ENCODE measurements around the gene EPN1.

EPN1 gene

DNA sequence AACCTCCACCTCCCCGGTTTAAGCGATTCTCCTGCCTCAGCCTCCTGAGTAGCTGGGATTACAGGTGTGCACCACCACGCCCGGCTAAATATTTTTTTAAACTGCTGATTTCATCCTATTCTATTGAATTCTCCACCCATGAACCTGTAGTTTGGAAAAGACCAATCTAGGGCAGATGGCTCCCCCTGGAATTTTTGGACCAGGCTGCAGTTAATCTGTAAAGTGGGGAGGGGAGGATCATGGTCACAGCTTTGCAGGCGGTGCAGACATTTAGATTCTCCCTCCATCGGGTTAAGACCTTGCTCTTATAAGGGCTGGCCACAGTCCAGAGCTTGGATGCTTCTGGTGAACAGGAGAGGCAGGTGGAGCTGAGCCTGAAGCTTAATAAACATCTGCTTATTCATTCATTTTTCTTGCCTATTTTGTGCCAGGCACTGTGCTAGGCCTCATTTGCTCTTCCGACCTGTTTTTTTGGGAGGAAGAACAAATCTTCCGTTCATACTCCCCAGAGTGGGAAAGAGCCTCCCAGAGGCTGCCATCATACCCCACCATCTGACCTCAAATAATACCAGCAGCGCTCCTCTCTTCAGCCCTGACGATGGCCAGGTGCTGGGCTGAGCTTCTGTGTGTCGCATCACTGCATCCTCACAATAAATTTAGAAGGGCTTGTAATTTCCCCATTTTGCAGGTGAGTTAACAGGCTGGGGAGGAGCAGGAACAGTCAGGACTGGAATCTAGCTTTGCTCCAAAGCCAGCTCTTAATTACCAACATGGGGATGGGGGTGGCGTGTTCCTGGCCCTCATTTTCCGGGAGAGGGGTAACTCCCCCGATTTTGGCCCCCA, 27.9 kb upstream of the EPN1 start:
- DNase-seq (ENCODE audit: low spot score): peak; percentile 34

DNA sequence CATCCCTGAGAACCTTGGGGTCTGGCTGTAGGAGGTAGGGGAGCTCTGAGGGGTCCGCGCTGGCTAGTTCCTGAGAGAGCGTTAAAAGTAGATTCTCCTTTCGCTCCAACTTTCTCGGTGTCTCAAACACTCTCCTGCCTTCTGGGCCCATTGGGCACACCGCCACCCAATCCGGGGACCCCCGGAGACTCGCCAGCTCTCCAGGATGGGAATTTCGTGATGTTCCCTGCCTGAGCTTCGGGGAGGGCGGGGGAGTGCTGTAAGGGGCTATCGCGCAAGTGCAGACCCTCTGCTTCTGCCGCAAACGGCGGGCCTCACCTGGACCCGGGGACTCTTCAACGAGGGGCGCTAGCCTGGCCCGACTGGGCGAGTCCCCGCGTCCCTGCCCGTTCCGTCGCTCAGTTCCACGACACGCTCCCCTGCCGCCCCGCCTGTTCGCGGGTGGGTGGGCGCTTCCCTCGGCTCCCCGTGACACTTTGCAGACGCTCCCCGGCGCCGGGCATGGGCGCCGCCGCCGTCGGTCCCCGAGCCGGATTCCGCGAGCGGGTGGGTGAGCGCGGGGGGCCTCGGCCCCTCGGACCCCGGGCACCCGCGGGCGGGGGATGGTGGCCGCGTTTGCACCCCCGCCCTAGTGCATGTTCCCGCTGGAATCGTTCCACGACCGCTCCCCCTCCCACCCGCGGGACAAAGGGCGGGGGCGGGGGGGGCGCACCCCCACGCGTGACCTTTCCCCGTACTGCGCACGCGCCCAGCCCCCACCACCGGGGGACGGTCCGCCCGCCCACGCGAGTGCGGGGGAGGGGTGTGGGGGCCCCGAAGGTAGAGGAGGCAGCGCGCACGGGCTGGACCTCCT, 27.1 kb upstream of the EPN1 start, which contains the start of gene CCDC106:
Gene CCDC106, plus strand, starts transcription at position 481 of the 853 bp plus-strand sequence. CDS start 835 bp downstream, outside the sequence.
- no peak for DNase-seq (ENCODE audit: low spot score)

DNA sequence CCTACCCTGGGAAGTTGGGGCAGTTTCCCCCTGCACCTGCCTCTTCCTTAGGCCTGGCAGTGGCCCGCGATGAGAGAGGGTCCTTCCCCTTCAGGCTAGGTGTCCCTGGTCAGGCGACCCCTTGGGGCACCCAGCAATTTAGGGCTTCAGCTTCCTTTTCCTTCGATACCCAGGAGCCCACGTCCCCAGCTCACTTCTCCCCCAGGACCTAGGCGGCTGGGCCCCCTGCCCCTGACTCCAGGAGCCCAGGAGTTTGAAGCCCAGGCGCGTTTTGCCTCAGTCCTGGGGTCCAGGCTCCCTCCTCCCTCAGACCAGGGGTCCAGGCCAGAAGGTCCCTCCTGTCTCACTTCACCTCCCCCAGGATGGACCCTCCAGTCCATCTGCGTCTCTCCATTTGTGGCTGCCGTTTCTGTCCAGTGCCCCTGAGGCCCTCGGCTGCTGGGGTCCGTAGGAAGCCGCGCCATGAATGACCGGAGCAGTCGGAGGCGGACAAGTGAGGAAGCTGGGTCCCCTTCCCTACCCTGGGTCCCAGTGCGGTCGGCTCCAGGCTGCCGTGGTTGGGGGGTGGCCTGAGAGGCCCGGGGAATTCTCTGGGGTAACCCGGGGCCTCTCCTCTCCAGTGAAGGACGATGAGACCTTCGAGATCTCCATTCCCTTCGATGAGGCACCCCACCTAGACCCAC, 26.3 kb upstream of the EPN1 start:
- DNase-seq (ENCODE audit: low spot score): no peak

DNA sequence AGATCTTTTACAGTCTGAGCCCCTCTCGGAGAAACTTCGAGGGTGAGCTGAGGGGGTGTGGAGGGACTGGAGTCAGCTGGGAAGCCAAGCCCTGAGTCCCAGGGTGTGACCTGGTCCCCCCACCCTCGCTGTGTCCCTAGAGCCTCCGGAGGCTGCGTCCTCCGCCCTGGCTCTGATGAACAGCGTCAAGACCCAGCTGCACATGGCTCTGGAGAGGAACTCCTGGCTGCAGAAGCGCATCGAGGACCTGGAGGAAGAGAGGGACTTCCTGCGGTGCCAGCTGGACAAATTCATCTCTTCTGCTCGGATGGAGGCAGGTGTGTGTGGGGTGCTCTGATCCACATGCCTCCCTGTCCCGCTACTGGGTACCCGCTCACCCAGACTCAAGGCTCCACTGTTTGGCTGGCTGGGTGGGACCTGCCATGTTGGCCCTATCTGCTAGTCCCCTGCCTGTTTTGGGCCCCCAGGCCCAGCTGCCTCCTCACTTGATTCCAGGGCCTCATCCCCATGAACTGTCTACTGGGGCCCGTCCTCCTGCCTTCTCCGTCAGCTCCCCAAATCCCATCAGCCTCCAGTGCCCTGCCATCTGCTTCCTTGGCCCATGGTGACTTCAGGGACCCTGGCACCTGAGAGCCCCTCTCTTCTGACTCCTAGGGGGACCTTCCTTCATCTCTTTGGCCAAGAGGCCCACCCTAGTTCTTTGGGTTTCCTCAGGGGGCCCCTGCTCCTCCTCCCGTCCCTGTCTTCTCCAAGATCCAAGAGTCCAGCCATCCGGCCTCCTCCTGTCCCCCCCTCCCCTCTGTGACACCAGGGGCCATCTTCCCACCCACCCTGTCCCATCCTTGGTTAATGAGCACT, 25.5 kb upstream of the EPN1 start:
- no peak for DNase-seq (ENCODE audit: low spot score)

DNA sequence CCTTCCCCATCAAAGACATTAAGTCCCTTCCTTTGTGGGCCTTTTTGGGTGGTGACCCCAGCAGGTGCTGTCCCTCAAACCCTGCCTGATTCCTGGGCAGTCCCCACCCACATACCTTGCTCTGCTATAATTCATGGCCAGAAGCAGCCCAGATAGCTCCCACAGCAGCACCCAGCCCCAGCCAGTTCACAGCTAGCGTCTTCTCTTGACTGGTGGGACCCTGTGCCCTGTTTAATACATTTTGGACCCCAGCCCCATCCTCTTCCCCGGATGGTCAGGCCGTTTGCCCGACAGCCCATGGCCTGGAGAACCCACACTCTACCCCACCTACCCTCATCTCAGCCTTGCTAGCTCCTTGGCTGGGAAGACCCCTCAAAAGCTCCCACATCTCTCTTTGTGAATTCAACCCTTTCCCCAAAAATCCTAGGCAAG, 24.9 kb upstream of the EPN1 start:
- no peak for DNase-seq (ENCODE audit: low spot score)

DNA sequence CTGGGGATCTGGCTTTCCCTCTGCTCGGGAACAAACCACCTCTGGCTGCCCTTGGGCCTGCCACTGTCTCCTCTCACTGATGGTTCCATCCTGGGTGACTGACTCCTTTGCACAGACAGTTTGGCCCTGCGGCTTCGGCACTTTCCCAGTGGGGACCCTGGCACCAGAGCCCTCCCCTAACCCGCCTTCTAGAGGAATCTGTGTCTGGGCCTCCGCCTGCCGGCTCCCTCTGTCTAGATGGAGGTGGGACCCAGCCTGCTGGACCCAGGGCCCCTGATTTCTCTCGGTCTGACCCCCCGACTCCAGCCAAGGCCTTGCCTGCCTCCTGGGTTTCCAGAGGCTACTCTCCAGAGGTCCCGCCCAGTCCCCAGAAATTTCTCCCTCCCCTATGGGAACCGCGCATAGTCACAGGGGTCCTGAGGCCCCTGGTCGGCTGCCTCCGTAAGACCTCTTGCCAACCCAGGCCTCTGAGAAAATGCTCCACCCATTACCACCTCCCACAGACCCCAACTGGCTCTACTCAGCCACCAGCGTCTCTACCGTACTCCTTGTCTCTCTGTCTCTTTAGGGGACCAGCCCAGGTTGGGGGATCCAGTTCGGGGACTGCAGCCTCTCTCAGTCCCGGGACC, 24.3 kb upstream of the EPN1 start:
- DNase-seq (ENCODE audit: low spot score): no peak

DNA sequence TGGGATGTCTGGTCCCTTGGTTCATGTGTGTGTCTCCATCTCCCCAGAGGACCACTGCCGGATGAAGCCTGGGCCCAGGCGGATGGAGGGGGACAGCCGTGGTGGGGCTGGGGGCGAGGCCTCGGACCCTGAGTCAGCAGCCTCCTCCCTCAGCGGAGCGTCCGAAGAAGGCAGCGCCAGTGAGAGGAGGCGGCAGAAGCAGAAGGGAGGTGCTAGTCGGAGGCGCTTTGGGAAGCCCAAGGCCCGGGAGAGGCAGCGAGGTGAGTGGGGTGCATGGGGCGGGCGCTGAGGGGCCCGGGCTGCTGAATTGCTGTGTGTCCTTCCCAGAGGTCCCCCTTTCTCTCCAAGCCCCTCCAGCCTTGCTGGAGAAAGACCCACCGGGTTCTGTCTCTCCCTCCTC, 23.8 kb upstream of the EPN1 start:
- DNase-seq (ENCODE audit: low spot score): no peak

DNA sequence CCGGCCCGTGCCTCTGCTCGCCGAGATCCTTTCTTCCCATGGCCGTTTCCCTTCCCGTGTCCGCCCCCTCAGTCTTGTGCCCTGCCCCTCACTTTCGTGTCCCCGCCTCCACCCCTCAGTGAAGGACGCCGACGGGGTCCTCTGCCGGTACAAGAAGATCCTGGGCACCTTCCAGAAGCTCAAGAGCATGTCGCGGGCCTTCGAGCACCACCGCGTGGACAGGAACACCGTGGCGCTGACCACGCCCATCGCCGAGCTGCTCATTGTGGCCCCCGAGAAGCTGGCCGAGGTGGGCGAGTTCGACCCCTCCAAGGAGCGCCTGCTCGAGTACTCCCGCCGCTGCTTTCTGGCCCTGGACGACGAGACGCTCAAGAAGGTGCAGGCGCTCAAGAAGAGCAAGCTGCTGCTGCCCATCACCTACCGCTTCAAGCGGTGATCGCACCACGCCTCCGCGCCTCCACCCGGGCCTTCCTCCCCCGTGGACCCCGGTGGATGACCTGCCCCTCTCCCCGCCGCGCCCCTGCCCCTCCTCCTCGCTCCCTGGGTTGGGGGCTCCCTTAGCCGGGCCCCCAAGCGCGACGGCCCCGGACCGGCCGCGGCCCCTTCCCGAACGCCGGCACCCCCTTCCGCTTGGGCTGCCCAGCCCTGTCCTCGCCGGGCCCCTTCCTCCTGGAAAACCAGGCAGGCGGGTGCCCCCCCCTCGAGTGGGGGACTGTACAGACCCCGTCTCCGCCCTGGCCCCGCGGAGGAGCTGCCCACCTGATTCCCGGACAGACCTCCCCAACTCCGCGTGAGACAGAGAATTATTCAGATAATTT, 22.5 kb upstream of the EPN1 start:
- DNase-seq (ENCODE audit: low spot score): no peak

DNA sequence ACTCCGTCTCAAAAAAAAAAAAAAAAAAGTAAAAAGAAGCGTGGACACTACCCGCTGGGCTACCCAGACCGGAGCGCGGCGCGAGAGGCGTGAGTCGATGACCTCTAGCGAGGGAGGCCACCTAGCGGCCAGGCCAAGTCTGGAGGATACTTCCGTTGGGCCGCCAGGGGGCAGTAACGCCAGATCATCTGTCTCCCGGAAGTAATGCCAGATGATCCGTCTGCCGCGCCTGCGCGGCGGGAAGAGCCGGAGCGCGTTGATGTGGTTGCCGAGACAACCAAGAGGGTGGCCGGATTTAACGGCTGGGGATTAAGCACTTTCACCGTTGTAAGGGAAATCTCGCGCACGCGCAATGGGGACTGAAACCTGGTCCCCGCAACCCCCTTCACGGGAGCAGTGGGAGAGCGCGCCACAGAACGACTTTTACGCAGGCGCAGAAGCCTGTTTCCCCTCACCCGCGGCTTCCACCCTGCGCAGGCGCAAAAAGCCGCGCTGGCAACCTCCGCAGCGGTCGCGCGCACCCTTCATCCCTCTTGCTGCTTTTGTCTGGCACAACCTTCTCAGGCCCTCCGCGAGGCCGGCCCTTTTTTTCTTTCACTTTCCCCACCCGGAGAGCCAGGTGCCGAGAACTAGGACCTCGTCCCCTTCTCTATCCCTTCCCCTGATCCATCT, 21.2 kb upstream of the EPN1 start:
- DNase-seq (ENCODE audit: low spot score): peak; percentile 98

DNA sequence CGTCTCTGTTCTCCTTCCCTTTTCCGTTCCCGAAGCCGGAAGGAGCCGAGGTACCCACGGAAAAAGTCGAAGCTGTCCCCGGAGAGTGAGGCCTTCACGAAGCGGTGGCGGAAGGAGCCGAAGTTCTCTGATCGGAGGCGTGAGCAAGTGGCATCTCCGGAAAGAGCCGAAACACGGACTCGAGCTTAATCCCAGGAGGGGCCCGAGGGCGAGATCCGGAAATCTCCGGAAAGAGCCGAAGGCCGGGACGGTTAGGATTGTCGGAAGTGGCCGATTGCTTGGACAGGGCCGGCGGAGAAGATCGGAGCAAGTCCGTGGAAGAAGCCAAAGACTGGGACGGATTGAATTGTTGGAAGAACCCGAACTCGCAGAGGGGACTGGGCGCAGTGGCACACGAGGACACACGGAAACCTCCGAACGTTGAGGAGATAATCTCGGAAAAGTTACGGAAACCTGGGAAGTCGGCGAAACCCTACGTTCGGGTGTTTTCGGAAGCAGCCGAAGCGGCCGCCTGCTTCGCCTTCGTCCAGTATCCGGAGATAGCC, 20.6 kb upstream of the EPN1 start:
- peak; percentile 99 for DNase-seq (ENCODE audit: low spot score)

DNA sequence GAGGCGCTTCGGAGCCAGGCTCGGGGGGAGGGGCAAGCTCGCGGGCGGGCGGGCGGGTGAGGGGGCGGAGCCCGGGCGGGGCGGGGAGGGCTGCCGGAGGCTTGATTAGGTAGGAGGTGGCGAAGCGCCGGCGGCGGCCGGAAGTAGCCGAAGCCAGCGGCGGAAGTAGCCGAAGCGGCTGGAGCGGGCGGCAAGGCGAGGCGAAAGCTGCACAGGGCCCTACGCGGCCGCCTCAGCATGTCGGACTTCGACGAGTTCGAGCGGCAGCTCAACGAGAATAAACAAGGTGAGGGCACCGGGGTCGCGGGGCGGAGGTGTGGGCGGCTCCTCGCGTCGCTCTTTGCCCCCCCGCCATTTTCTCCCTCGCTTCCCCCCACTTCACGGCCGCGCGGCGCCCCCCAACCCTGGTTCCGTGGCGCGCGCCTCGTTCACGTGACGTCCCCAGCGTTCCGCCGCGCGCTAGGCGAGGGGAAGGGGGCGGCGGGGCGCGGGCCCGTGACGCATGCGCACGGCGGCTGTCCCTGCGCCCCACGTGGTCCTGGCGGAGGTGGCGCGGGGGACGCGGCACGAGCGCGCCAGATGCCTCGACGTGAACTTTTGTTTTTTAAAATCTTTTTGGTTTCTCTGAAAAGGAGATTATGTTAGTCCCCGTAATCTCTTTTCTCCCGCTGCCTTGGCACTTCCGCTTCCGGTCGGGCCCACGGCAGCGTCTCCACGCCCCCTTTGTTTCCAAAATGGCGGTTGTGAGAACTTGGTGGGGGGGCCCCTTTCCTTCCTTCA, 20.0 kb upstream of the EPN1 start, which contains the start of gene U2AF2:
Gene U2AF2, plus strand, starts transcription at position 168 of the 780 bp plus-strand sequence. Its CDS starts 70 bp downstream, at position 238.
- peak; percentile 94 for DNase-seq (ENCODE audit: low spot score)

DNA sequence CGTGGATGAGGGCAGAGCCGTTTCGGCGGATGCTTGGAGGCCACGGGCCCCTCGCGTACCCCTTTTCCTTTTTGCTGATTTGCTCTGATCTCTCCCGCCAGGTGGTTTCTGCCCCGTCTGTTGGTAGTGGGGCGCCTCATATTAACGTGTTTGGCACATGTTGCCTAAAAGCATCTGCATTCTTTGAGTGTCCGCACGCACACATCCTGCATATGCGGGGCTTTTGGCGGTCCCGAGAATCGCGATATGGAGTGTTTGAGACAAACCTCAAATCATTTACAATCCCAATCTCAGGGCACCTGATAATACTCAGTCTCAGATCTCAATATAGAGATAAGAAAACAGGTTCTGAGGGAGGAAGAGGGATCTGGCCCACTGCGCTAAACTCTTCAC, 19.4 kb upstream of the EPN1 start:
- DNase-seq (ENCODE audit: low spot score): no peak

DNA sequence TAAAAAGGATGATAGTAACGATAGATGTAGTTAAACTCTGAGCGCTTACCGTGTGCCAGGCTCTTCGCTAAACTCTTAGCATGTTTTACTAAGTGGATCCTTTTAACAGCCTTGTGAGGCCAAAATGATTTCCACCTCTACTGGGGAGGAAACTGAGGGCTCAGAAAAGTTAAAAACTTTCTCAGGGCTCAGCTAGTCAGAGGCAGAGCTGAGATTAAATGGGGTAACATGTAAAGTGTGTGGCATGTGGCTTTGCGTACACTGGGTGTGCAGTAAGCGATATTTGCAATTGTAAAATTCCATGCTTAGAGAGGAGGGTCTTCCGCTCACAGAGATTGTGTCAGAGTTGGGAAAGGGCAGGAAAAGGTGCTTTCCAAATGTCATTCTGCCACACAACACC, 18.5 kb upstream of the EPN1 start:
- no peak for DNase-seq (ENCODE audit: low spot score)

DNA sequence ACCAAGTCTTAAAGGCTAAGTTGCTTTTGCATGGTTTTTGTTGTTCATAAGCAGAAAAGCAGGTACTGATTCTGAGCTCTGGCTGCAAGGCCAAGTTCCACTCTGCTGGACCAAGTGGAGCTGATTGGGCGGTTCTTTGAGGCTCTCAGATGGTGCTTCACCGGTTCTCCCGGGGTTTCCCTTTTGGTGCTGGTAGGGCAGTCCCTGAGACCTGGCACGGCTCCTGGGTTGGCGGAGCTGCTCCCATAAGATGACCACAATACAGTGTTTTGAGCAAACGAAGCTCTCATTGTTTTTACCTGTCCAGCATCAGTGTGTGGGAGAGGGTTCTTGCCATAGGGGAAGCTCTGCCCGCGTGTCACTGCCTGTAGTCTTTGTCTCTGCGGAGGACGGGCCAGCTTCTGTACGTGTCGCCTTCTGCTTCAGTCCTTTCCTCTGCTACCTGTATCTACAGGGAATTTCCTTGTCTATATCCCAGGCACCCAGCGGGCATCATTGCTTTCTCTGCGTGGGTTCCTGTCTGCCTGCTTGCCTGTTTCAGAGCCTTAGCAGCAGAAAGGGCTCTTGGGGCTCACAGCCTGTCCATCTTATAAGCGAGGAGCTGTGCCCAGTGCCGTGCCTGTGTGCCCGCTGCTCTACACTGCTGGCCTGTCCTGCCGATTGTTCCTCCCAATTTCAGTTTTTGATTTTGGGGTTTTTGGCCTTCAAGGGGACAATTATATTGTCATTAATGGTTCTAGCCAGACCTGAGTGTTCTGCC, 17.9 kb upstream of the EPN1 start:
- DNase-seq (ENCODE audit: low spot score): peak; percentile 39

DNA sequence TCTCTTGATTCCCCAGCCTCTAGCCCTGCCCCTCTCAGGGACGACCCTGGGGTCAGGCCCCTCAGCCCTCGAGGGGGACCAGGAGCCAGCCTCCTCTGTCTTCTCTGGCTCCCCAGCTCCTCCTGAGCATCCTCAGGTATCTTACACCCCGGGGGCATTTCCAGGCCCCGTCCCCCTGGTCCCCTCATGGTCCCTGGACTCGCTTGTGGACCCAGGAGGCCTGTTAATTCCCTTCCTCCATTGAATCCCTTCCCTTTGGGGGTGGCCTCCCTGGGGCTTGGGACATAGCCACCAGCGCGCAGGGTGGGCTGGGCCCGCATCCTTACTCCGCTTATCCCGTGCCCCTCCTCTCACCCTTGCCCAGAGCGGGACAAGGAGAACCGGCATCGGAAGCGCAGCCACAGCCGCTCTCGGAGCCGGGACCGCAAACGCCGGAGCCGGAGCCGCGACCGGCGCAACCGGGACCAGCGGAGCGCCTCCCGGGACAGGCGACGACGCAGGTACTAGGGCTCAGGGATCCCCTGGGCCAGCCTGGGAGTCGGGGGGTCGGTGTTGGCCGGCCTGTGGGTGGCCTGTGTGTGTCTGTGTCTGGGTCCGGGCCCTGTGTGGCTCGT, 16.1 kb upstream of the EPN1 start:
- no peak for DNase-seq (ENCODE audit: low spot score)

DNA sequence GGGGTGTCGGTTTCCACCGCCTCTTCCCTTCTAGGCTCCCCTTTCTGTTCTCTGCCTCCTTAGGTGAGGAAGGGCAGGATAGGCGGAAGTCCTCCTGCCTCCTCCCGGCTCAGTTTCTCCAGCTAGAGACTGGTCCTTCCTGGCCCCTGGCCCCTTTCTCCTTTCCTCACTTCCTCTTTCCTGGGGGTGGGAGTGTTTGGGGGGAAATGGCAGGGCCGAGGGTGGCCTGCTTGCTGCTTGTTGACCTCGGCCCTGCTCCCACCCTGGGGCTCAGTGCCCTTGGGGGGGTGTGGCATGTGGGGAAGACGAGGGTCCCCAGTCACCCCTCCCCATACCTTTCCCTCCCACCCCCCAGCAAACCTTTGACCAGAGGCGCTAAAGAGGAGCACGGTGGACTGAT, 15.2 kb upstream of the EPN1 start:
- DNase-seq (ENCODE audit: low spot score): no peak

DNA sequence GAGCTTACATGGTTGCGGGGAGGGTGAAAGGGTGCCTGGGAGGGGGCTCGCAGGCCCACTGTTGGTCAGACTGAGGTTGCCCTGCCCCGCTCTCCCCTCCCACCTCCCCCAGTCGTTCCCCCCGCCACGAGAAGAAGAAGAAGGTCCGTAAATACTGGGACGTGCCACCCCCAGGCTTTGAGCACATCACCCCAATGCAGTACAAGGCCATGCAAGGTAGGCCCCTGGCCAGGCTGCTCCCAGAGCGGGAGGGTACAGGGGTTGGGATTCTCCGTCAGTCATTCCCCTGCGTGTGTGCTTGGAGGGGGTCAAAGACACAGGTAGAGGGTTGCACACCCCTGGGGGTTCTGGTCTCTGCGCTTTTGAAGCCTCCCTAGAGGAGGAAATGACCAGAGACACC, 14.6 kb upstream of the EPN1 start:
- DNase-seq (ENCODE audit: low spot score): no peak

All from RKO (cell line).